ENCODE measurements around the gene ABCG4. TPM values are rescaled to one million over a fixed set of nuclear protein-coding genes. Genes with fewer than 3 reads are reported as not detected.
"Not testable (repeated sequence)": the region's sequence is repeated elsewhere in the genome, so short reads cannot be mapped to it uniquely, and the experiment has no call there.

ABCG4 gene
- 0.99 TPM for polyA plus RNA-seq (2013, experiment 1 of 2; ENCODE audit: insufficient read length)
- polyA plus RNA-seq (2013, experiment 2 of 2; ENCODE audit: insufficient read length), result 1.6 TPM

DNA sequence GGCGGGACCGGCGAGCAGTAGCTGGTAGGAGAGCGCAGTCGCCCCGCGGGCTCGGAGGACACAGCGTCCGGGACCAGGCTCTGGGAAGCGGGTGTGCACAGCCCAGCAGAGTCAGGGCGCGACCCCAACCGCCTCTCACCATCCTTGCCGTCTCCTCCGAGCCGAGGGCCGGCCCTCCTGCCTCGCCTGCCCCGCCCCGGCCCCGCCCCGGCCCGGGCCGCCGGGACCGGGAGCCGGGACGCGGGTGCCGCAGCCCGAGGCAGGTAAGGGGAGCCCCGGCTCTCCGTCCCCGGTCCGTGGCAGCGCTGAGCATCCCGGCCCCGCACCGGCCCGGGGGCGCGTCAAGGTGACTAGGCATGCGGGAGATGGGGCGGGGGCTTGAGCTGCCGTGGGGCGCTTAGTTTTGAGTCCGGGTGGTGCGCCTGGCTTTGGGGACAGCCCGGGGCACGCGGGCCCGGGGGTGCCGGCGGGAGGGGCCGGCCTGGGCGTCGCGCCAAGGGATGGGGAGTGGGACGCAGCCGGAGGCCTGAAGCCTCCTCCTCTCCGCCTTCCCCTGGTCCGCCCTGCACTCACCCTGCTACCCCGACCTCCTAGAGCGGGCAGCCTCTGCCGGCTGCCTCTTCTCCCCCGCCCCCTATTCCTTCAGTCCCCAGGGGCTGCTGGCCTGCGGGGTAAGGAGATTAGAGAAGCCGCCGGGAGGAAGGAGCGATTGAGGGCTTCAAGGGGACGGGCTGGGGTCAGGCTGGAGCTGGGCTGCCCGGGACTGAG is at the start of gene ABCG4:
ABCG4 (plus strand) TSS at position 35 of the 768 bp plus-strand sequence. CDS start 914 bp downstream, outside the sequence.
- DNase-seq, result peak; percentile 22

DNA sequence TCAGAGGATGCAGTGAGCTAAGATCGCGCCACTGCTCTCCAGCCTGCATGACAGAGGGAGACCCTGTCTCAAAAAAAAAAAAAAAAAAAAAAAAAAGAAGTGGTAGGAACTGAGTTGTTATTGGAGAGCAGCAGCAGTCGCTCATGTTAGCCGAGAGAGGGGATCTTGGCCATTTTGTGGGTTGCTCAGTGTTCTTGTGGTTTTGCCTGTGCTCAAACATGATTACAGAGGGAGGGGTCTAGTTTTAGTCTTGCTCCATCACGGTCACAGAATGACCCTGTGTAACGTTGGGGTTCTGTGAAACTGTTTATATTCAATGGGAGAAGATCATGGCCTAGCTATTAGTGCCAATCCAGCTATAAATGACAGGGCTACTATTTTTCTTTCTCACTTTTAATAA is 49.1 kb upstream of the ABCG4 start:
- no peak for DNase-seq

DNA sequence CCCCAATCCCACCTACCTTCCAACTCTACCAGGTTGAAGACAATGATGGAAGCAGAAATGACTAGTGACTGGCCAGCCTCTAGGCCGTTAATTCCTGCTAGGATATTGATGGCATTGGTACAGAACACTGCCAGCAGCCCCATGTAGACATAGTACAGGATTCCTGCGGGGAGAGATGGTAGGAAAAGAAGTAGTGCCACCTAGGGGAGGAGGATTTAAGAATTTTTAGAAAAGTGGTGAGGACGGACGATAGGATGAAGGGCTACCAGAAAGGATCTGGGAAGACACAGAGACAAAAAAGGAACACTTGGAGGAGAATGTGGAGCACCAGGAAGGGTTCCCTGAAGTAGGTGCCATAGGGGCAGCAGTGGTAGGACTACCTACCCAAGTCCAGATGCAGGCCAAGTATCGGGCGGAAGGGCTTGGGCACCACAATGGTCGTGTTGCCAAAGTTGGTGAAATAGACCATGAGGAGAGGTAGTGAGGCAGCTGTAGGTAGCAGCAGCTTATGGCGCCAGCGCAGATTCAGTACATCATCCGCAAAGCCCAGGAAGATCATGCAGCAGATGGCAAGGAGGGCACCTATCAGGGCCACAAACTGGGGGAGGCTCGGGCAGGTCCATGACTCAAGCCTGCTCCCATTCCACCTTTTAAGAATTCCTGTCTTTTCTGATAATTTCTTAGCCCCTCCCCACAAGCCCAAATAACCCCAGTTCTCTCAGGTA is 48.4 kb upstream of the ABCG4 start:
- DNase-seq, result peak; percentile 57

DNA sequence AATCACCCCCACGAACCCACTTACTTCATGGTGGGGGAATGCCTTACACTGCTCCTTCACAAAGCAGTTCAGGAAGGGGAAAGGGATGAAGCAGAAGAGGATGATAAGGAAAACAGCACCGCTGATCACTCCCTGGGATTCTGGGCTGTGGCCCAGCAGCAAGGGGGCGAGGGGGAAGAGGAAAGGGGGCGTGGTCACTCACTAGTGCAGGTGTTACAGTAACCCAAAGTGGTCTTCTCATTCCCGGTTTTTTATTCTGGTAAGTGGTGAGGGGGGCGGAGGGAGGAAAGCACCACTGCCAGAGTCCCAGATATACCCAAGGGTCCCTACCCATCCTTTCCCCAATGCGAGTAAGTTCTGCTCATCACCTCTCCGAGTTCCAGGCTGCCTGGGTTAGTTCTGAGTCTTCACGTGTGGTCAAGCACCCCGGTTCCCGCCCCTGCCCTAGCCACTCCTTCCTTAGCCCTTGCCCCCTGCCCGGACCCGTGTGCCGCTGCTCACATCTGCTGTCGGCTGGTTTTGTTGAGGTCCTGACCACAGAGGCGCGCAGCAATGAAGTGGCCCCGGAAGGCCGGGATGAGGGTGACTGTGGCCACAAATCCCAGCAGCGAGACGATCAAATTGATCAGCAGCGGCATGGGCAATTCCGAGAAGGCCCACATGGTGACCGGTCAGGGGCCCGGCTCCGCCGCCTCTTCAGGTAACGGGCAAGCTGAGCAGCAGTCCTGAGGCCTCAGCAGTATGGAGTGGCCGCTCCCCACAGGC is 47.7 kb upstream of the ABCG4 start:
- DNase-seq, result no peak

DNA sequence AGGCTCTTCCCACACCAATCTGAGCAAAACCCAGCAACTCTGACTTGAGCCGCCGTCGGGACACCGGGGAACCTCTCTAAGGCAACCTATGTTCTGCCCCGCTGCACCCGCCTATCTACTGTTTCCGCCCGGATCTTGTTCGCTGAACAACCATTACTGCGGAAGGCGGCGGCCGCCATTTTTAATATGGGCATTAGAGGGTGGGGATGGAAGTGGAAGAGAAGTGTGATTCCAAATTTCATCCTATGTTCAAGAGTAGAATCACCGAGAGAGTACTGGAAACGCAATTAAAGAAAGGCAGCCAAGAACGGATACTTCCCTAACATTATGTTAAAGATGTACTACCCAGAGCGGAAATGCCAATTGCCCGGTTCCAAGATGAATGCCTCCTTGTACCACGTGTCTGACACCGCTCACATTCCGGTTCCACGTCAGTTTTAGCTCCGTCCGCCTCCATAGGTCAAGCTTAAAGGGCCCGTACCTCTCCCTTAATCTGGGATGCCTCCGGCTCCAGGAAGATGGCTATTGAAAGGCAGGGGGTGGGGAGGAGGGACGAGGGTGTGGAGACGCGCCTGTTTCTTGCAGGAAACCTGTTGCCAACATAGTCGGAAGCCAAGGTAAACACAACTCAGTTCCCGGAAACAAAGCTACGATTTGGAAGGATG is 47.0 kb upstream of the ABCG4 start, which contains the start of gene DPAGT1:
DPAGT1 (minus strand) TSS at position 95 of the 665 bp plus-strand sequence. CDS start 198 bp downstream, outside the sequence.
- peak; percentile 98 for DNase-seq

DNA sequence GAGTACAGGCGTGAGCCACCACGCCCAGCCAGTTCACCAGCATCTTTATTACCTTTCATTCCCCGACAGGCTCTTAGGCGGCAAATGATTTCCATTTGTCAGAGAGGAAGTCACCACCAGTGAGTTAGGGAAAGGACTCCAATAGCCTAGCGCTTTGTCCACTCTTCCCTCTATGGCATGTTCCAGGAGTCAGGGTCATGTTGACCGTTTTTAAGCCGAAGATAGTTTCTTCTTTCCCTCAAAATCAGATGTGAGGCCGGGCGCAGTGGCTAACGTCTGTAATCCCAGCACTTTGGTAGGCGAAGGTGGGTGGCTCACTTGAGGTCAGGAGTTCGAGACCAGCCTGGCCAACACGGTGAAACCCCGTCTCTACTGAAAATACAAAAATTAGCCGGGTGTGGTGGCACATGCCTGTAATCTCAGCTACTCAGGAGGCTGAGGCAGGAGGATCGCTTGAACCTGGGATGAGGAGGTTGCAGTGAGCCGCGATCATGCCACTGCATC is 45.6 kb upstream of the ABCG4 start:
- not testable (repeated sequence) for DNase-seq

DNA sequence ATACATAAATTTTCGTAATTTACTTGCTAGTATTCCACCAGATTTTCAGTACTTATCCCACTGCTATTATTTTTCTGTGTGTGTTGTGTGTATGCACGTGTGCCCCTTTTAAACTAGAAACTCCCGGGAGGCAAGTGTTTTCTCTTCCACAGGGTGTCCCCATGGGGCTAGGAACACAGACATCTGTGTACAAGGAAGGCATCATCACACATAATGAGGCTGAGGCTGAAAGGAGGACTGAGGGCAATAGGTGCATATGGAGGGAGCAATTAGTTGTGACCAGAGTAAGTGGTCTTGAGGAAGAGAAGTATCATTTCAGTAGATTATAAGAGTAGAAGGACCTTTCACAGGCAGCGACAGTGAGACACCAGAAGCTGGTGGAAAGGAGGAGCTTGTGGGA is 45.1 kb upstream of the ABCG4 start:
- DNase-seq, result no peak

DNA sequence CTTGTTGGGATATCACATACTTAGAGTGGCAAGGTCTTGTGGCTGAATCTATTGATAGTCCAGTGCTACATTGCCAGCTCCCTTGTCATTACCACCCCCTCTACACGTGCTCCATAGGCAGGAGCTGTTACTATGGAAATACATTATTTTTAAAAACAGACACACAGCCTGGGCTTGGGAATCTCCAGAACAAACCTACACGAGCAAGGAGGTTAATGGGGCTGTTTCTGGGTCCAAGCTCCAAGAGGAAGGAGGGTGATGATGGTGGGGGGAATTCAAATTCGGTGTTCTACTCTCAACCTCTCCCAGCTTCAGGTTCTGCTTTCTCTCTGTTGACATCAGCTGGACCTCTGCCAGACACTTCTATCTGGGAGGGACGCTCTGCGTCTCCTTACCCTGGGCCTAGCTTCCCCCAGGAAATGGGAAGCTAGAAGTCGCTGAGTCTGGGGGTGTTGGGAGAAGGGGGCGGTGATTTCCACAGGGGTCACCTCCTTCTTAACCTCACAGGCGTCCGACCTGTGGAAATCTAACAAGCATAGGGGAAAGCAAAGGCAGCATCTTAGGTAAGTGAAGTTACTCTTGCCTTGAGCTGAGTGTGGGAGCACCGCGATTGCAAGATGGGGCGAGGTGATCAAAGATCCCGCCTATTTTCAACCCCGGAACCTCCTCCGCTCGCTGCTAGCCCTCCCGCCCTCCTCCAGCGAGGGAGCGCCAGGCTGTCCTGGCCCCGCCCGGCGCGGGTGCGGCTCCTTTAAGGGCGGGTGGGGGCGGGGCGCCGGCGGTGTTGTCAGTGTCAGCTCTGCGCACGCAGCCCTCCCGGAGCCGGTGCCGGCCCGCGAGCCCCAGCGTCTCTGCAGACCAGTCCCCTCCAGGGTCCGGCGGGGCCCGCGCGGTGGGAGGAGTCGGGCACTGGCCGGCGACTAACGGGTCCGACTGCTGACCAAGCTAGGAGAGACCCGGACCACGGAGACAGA is 42.0 kb upstream of the ABCG4 start, which contains the start of gene C2CD2L:
C2CD2L (plus strand) TSS at position 781 of the 974 bp plus-strand sequence. CDS start 398 bp downstream, outside the sequence.
- peak; percentile 90 for DNase-seq

DNA sequence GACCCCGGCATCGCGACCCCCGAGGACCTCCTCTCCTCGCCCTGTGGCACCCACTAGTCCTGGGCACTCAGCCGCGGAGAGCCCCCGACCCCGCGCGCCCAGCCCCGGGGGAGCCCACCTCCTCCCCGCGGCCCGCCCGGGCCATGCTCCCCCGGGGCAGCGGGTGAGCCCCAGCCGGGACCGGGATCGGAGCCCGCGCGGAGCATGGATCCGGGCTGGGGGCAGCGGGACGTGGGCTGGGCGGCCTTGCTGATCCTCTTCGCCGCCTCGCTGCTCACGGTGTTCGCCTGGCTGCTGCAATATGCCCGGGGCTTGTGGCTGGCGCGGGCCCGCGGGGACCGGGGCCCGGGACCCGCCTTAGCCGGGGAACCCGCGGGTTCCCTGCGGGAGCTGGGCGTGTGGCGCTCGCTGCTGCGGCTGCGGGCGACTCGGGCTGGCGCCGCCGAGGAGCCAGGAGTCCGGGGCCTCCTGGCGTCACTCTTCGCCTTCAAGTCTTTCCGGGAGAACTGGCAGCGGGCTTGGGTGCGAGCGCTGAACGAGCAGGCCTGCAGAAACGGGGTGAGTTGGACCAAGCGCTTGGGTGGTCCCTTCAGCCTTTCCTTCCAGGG is 41.2 kb upstream of the ABCG4 start:
- peak; percentile 7 for DNase-seq

DNA sequence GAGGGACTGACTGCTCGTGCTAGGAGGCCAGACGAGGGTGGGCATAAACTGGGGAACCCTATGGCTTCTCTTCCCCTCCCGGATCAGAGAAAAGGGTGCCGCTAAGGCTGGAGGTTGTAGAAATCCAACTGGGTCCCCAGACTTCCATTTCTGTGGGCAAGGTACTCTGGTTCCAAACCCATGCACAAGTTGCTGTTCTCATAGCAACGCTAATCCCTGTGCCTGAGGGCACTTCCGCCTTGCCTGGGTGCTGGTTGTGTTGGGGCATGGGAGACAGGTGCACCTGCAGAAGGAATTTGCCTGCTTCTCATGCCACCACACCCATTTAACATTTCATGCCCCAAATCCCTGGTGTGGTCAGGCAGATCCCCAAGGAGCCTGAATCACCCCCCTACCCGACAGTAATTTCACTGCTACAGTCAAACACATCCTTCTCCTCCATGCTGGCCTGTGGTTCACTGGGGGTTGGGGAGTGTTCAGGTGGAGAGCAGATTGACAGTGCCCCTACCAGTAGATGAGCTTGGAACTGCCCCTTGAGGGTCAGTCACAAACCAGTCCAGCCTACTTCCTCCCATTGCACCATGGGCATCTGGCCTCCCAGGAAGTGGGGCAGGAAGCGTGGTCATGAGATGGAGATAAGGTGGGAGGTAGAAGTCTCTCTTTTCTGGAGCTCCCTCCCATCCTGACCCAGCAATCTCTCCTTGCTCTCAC is 40.6 kb upstream of the ABCG4 start:
- DNase-seq, result peak; percentile 13

DNA sequence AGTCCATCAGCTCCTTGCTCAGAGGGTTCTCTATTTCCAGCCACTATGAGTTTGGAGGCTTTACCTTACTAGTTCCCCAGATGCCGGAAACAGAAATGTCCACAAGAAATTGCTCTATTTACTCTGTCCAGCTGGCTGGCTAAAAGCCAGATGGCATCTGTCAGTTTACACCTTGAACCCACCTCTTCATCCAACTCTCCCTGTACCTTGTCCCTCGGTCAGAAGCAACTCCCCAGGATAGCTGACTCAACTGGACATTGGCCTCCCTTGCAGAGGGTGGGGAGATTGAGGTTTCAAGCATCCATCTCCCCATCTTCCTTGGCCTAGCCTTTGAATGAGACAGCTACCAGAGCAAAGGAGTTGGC is 40.0 kb upstream of the ABCG4 start:
- no peak for DNase-seq

DNA sequence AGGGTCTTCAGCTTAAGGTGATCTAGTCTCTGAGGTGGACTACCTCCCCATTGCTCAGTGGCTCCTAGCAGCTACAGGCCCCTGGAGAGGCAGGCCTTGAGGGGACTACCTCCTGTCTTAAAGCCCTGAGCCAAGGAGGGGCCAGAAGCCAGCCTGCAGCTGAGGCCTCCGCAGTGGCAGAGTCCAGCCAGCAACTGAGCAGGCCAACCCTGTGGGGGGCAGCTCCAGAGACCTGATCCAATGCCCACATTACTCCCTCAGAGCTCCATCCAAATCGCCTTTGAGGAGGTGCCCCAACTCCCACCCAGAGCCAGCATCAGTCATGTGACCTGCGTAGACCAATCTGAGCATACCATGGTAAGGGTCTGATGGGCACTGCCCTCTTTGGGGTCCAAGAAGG is 39.0 kb upstream of the ABCG4 start:
- DNase-seq, result no peak

DNA sequence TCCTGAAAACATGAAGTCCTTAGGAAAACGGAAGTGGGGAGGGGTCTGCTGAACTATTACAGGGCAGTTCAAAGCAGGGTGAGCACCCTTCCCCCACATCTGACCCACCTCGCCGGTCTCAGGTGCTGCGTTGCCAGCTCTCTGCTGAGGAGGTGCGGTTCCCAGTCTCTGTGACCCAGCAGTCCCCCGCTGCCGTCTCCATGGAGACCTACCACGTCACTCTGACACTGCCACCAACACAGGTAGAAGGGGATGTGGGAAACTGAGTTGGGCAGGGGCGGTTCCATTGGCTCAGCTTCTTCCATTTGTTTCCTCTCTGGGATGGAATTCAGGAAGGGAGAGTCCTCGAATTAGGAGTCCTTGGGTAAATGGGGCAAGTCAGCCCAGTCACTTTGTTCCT is 38.4 kb upstream of the ABCG4 start:
- no peak for DNase-seq

DNA sequence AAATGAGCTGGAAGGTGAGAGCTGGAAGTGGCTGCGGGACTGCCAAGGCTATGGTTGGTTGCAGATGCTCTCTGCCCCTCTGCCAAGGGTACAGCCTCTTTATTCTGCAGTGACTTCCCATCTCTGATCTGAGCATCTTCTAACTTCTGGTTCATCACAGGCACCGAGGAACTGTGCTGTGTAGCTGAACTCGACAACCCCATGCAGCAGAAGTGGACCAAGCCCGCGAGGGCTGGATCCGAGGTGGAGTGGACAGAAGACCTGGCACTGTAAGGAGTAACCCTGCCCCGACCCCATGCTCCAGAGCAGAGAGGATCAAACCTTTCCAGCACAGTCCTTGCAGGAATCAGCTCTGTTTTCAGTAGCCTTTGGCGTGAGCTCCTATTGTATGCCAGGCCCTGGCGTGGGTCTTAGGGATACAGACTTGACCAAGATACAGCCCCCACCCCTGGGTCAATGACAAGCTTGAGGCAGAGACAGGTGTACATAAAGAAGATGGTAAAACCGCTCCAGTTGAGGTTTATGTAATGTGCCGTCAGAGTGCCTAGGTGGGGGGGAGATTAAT is 37.4 kb upstream of the ABCG4 start:
- DNase-seq, result no peak

DNA sequence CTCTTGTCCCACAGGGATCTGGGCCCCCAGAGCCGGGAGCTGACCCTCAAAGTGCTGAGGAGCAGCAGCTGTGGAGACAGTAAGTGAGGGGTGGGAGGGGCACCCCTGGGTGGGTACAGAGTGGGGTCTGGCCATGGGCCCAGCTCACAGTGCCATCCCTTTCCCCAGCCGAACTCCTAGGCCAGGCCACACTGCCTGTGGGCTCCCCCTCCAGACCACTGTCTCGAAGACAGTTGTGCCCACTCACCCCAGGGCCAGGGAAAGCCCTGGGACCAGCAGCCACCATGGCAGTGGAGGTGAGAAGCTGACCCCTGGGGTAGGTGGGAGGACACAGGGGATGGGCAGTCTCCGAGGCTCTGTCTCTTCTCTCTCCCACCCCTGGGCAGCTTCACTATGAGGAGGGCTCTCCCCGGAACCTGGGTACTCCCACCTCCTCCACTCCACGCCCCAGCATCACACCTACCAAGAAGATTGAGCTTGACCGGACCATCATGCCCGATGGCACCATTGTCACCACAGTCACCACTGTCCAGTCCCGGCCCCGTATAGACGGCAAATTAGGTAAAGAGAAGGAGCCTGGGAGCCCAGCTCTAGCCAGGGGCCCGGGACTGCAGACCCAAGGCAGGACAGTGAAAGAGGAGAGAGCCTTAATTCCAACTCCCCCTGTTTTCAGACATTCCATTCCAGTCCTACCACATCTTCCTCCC is 36.4 kb upstream of the ABCG4 start:
- DNase-seq, result no peak

DNA sequence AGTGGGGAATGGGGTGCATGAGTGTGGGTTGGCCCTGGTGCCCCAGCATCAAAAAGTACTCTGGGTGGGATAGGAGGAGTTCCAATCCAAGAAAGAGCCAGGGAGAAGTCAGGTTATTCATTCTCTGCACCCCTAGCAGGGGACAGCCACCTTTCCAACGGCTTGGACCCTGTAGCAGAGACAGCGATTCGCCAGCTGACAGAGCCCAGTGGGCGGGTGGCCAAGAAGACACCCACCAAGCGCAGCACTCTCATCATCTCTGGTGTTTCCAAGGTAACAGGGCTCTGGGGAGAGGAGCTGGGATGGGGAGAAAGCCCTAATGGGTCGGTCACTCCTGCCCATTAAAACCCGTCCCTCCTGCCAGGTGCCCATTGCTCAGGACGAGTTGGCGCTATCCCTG is 35.1 kb upstream of the ABCG4 start:
- DNase-seq, result no peak

DNA sequence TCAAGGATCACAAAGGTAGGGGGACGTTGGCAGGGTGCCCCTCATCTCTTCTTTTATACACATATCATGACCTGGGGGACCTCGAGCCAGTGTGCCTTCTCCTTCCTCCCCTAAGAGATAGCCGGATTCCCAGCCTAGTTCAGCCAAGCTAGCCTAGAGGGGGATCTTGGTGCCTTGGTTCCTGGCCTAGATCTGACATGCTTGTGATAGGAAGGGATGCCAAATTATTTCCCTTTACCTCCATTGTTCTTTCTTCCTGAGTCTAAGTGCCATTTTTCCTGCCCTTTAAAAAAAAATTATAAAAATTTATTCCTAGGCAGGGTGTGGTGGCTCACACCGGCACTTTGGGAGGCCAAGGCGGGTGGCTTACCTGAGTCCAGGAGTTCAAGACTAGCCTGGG is 34.5 kb upstream of the ABCG4 start:
- no peak for DNase-seq

DNA sequence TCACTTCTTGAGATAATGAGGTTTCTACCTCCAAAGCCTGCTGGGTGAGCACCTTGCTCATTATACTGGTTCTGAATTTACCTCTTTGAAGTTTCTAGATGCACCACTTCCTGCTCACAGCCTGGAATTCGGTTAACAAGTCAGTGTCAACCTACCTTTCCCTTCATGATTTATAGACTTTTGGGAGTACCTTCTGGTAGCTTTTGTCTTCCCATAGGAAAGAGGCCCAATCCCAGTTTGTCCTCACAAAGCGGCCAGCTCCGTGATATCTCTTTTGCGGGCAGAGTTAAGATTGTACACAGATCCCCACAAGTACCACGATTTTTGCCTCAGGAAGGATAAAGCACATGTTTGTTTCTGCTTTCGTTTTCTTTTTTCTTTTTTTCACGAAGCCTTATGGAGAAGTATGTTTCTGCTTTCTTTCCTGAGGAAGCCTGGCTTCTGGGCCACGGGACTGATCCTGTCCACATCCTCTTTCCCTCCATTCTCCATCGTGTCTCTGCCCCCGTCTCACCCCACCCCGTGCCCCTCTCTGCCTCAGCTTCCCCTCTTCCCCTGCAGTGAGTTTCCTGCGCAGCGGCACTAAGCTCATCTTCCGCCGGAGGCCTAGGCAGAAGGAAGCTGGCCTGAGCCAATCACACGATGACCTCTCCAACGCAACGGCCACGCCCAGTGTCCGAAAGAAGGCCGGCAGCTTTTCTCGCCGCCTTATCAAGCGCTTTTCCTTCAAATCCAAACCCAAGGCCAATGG is 33.2 kb upstream of the ABCG4 start:
- no peak for DNase-seq

Measured in fibroblast of skin of back (primary cell).